ENCODE data around the gene C1QTNF8. TPM values are rescaled to one million over a fixed set of nuclear protein-coding genes. Genes with fewer than 3 reads are reported as not detected.
A peak's percentile ranks its signal among the peaks of the same experiment; 100 is the strongest.

The C1QTNF8 gene
- total and polyA plus RNA-seq, 4 donors = 1.2 to 1.4 TPM; not detected in 2

GRCh38 chr16:1100084-1100800 is 4.2 kb upstream of the C1QTNF8 start:
- H3K27ac ChIP-seq (ENCODE audit: low read depth in 1 of 2, low read length in 2 of 2) = no peak overlapping the region
- H3K4me1 ChIP-seq (ENCODE audit: control insufficient read depth in 1 of 2, insufficient read depth in 2 of 2, low read length in 2 of 2) = no peaks in the 10 kb centered on the region
- no peaks in the 10 kb centered on the region for H3K9me3 ChIP-seq (ENCODE audit: control insufficient read depth, low read length)
- ATAC-seq (ENCODE audit: low FRiP score) (no peak), DNase-seq (no peak)
- H3K36me3 ChIP-seq (ENCODE audit: control insufficient read depth in 1 of 2, insufficient read depth in 2 of 2, low read length in 1 of 2) = no peaks in the 10 kb centered on the region
- intact Hi-C loops (cut with DNase I) = no loop called here
- 77 to 85% methylated on average over 21 of the region's 21 CpGs for WGBS, 2 donors
- no peak overlapping the region for H3K4me3 ChIP-seq (ENCODE audit: low read length in 2 of 2)
- H3K27me3 ChIP-seq (ENCODE audit: control insufficient read depth in 1 of 2, insufficient read depth in 2 of 2, low read length in 1 of 2) = no peaks in the 10 kb centered on the region

GRCh38 chr16:1099189-1100083 is 3.4 kb upstream of the C1QTNF8 start:
- no peaks in the 10 kb centered on the region for H3K4me1 ChIP-seq (ENCODE audit: control insufficient read depth in 1 of 2, insufficient read depth in 2 of 2, low read length in 2 of 2)

GRCh38 chr16:1098266-1098991 is 2.4 kb upstream of the C1QTNF8 start:
- DNase-seq (no peak), ATAC-seq (ENCODE audit: low FRiP score) (no peak)
- intact Hi-C loops (cut with DNase I) = no loop called here
- H3K27me3 ChIP-seq (ENCODE audit: control insufficient read depth in 1 of 2, insufficient read depth in 2 of 2, low read length in 1 of 2) = no peaks in the 10 kb centered on the region
- H3K36me3 ChIP-seq (ENCODE audit: control insufficient read depth in 1 of 2, insufficient read depth in 2 of 2, low read length in 1 of 2) = no peaks in the 10 kb centered on the region
- peak overlapping the region in 1 of 2 donors; percentile 27 for H3K27ac ChIP-seq (ENCODE audit: low read depth in 1 of 2, low read length in 2 of 2)
- H3K4me1 ChIP-seq (ENCODE audit: control insufficient read depth in 1 of 2, insufficient read depth in 2 of 2, low read length in 2 of 2) = no peaks in the 10 kb centered on the region
- no peaks in the 10 kb centered on the region for H3K9me3 ChIP-seq (ENCODE audit: control insufficient read depth, low read length)
- WGBS, 2 donors = 34% methylated on average over 34 of the region's 34 CpGs
- H3K4me3 ChIP-seq (ENCODE audit: low read length in 2 of 2) = no peak overlapping the region

More at GRCh38 chr16:1099189-1100083, 3.4 kb upstream of the C1QTNF8 start:
- Histone ChIP-seq H3K4me3 (ENCODE audit: low read length in 2 of 2) (no peak overlapping the region), H3K27ac (ENCODE audit: low read depth in 1 of 2, low read length in 2 of 2) (no peak overlapping the region), H3K9me3 (ENCODE audit: control insufficient read depth, low read length) (no peaks in the 10 kb centered on the region), H3K36me3 (ENCODE audit: control insufficient read depth in 1 of 2, insufficient read depth in 2 of 2, low read length in 1 of 2) (no peaks in the 10 kb centered on the region), H3K27me3 (ENCODE audit: control insufficient read depth in 1 of 2, insufficient read depth in 2 of 2, low read length in 1 of 2) (no peaks in the 10 kb centered on the region)
- intact Hi-C loops (cut with DNase I) = no loop called here
- ATAC-seq (ENCODE audit: low FRiP score) (no peak), DNase-seq (no peak)
- WGBS, 2 donors = 85 to 86% methylated on average over 35 of the region's 35 CpGs

GRCh38 chr16:1097800-1098199 is 1.8 kb upstream of the C1QTNF8 start:
- Histone ChIP-seq H3K9me3 (ENCODE audit: control insufficient read depth, low read length) (no peaks in the 10 kb centered on the region), H3K36me3 (ENCODE audit: control insufficient read depth in 1 of 2, insufficient read depth in 2 of 2, low read length in 1 of 2) (no peaks in the 10 kb centered on the region), H3K4me3 (ENCODE audit: low read length in 2 of 2) (no peak overlapping the region), H3K27me3 (ENCODE audit: control insufficient read depth in 1 of 2, insufficient read depth in 2 of 2, low read length in 1 of 2) (no peaks in the 10 kb centered on the region), H3K4me1 (ENCODE audit: control insufficient read depth in 1 of 2, insufficient read depth in 2 of 2, low read length in 2 of 2) (no peaks in the 10 kb centered on the region), H3K27ac (ENCODE audit: low read depth in 1 of 2, low read length in 2 of 2) (peak overlapping the region in 1 of 2 donors; percentile 91)
- WGBS, 2 donors = 7 to 8% methylated on average over 19 to 23 of the region's 23 CpGs
- ATAC-seq (ENCODE audit: low FRiP score) (peak; percentile 79), DNase-seq (peak; percentile 92 to 96)
- intact Hi-C loops (cut with DNase I) = loop anchor here in 1 of 2 donors (1.0 kb wide), 1 partner anchor 19 kb away; no protein-coding TSS in a partner anchor

GRCh38 chr16:1097156-1097555 is 1.1 kb upstream of the C1QTNF8 start:
- Histone ChIP-seq H3K36me3 (ENCODE audit: control insufficient read depth in 1 of 2, insufficient read depth in 2 of 2, low read length in 1 of 2) (no peaks in the 10 kb centered on the region), H3K27me3 (ENCODE audit: control insufficient read depth in 1 of 2, insufficient read depth in 2 of 2, low read length in 1 of 2) (no peaks in the 10 kb centered on the region), H3K9me3 (ENCODE audit: control insufficient read depth, low read length) (no peaks in the 10 kb centered on the region), H3K4me1 (ENCODE audit: control insufficient read depth in 1 of 2, insufficient read depth in 2 of 2, low read length in 2 of 2) (no peaks in the 10 kb centered on the region), H3K4me3 (ENCODE audit: low read length in 2 of 2) (no peak overlapping the region), H3K27ac (ENCODE audit: low read depth in 1 of 2, low read length in 2 of 2) (peak overlapping the region; percentile 54 to 91)
- intact Hi-C loops (cut with DNase I) = loop anchor here in 1 of 2 donors (1.0 kb wide), 1 partner anchor 19 kb away; no protein-coding TSS in a partner anchor
- DNase-seq (no peak), ATAC-seq (ENCODE audit: low FRiP score) (no peak)
- 24 to 37% methylated on average over 17 to 18 of the region's 18 CpGs for WGBS, 2 donors

GRCh38 chr16:1095450-1096168 is 435 bp downstream of the C1QTNF8 start:
- H3K27ac ChIP-seq (ENCODE audit: low read depth in 1 of 2, low read length in 2 of 2) = peak overlapping the region; percentile 28 to 91
- H3K4me1 ChIP-seq (ENCODE audit: control insufficient read depth in 1 of 2, insufficient read depth in 2 of 2, low read length in 2 of 2) = no peaks in the 10 kb centered on the region
- 33 to 34% methylated on average over 16 of the region's 16 CpGs for WGBS, 2 donors
- intact Hi-C loops (cut with DNase I) = no loop called here
- no peaks in the 10 kb centered on the region for H3K36me3 ChIP-seq (ENCODE audit: control insufficient read depth in 1 of 2, insufficient read depth in 2 of 2, low read length in 1 of 2)
- peak; percentile 0 for ATAC-seq (ENCODE audit: low FRiP score)
- no peak for DNase-seq
- H3K9me3 ChIP-seq (ENCODE audit: control insufficient read depth, low read length) = no peaks in the 10 kb centered on the region
- no peak overlapping the region for H3K4me3 ChIP-seq (ENCODE audit: low read length in 2 of 2)
- H3K27me3 ChIP-seq (ENCODE audit: control insufficient read depth in 1 of 2, insufficient read depth in 2 of 2, low read length in 1 of 2) = no peaks in the 10 kb centered on the region

- Histone ChIP-seq H3K36me3 (ENCODE audit: control insufficient read depth in 1 of 2, insufficient read depth in 2 of 2, low read length in 1 of 2) (no peaks in the 10 kb centered on the region), H3K4me1 (ENCODE audit: control insufficient read depth in 1 of 2, insufficient read depth in 2 of 2, low read length in 2 of 2) (no peaks in the 10 kb centered on the region), H3K27me3 (ENCODE audit: control insufficient read depth in 1 of 2, insufficient read depth in 2 of 2, low read length in 1 of 2) (no peaks in the 10 kb centered on the region), H3K9me3 (ENCODE audit: control insufficient read depth, low read length) (no peaks in the 10 kb centered on the region), H3K4me3 (ENCODE audit: low read length in 2 of 2) (no peak overlapping the region), H3K27ac (ENCODE audit: low read depth in 1 of 2, low read length in 2 of 2) (peak overlapping the region; percentile 28 to 91)
- DNase-seq = no peak
- intact Hi-C loops (cut with DNase I) = no loop called here
- ATAC-seq (ENCODE audit: low FRiP score) = no peak
- WGBS, 2 donors = 73 to 77% methylated on average over 24 to 29 of the region's 29 CpGs
Observed at GRCh38 chr16:1094601-1095449, 1.2 kb downstream of the C1QTNF8 start.
